GM12801 (cell line): ENCODE measurements around the gene GRIN3B.

Source experiments
- TF ChIP-seq, protein P1 (sequence below): IDR thresholded peaks from one replicate; pipeline ENCODE4 v1.5.1; 2011; ENCODE audit warnings: control low read depth; ENCODE audit not compliant: insufficient read length; ENCODE audit errors: extremely low read depth

The GRIN3B gene

DNA sequence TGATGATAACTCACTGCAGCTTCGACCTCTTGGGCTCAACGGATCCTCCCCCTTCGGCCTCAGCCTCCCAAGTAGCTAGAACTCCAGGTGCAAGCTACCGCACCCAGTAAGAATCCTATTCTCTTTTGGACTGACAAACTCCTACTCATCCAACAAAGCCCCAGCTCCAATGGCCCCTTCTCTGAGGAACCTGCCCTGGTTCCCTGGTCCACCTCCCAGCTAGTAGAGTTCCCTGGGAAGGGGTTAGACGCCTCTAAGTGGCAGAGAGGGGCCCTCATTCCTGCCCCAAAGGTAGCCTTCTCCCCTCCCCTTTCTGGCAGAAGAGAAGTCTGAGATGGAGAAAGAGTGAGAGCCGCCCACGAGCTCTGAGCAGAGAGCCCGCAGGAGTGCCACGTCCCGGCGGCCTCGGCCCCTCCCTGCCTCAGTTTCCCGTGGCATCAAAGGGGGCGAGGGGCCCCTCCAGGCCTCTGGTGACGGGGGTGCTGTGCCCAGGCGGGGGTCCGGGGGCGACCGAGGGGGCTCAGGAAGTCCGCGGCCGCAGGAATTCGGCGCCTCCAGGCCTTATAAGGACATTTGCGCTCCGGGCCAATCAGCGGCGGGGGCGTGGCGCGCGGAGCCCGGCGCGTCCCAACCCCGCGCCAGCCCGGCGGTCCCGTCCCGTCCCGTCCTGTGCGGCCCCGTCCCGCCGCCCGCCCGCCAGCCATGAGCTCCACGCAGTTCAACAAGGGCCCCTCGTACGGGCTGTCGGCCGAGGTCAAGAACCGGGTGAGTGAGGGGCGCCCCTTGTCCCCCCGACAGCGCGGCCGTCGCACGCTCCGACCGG, 26.0 kb downstream of the GRIN3B start, which contains the start of gene CNN2:
TSS of gene CNN2 (plus strand) at position 649 of the 823 bp plus-strand sequence. CDS start at position 703, 54 bp downstream.
- TF ChIP-seq, protein P1, sequence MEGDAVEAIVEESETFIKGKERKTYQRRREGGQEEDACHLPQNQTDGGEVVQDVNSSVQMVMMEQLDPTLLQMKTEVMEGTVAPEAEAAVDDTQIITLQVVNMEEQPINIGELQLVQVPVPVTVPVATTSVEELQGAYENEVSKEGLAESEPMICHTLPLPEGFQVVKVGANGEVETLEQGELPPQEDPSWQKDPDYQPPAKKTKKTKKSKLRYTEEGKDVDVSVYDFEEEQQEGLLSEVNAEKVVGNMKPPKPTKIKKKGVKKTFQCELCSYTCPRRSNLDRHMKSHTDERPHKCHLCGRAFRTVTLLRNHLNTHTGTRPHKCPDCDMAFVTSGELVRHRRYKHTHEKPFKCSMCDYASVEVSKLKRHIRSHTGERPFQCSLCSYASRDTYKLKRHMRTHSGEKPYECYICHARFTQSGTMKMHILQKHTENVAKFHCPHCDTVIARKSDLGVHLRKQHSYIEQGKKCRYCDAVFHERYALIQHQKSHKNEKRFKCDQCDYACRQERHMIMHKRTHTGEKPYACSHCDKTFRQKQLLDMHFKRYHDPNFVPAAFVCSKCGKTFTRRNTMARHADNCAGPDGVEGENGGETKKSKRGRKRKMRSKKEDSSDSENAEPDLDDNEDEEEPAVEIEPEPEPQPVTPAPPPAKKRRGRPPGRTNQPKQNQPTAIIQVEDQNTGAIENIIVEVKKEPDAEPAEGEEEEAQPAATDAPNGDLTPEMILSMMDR = no peak

DNA sequence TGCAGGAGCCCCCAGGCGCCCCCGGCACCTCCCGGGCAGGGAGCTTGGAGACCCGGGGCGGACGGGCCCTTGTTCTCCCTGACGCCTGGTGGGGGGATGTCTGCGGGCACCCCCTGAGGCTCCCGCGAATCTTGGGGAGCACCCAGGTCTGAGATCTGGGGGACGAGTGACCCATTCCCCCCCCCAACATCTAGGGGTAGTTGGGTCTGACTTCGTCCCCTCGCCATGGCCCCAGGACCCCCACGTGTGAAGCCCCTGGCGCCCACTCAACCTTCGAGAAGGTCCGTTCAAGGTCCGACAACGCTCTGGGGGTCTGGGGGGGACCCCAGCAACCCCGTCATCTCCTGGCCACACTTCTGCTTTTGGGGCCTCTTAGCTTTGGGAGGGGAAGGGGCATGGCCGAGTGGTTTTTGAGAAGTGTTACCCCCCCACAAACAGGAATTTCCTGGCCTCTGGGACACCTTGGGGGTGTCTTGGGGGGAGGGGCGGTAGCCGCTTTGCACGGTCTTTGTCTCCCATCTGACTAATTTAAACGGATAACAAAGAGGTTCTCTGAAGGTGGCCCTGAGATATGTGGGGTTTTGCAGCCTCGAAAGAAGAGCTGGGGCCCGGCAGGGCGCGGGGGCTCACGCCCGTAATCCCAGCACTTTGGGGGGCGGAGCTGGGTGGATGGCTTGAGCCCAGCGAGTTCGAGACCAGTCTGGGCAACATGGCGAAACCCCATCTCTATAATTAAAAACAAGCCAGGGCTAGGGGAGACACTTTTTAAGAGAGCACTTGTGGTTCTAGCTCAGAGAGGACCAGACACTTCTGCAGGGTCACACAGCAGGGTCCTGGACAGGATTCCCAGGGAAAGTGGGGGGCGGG, 26.8 kb downstream of the GRIN3B start:
- TF ChIP-seq, protein P1 = no peak

DNA sequence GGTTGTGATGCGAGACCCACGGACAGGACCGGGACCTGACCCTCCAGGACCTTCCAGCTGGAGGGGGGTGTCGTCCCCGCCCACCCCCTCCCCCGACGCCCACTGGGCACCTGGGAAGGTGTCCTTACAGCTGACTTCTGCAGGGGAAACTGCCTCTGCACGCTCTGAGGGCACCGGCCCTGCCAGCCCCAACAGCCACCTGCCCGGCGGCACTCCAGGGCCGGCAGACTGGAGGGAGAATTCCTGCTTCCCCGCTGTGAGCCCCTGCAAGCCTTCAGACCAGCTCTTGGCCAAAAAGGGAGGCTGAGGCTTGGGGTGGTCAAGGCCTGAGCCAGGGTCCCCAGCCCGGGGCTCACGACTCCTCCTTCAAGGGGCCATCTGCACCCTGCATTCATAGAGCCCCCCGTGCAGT, 27.4 kb downstream of the GRIN3B start:
- TF ChIP-seq, protein P1 = no peak

DNA sequence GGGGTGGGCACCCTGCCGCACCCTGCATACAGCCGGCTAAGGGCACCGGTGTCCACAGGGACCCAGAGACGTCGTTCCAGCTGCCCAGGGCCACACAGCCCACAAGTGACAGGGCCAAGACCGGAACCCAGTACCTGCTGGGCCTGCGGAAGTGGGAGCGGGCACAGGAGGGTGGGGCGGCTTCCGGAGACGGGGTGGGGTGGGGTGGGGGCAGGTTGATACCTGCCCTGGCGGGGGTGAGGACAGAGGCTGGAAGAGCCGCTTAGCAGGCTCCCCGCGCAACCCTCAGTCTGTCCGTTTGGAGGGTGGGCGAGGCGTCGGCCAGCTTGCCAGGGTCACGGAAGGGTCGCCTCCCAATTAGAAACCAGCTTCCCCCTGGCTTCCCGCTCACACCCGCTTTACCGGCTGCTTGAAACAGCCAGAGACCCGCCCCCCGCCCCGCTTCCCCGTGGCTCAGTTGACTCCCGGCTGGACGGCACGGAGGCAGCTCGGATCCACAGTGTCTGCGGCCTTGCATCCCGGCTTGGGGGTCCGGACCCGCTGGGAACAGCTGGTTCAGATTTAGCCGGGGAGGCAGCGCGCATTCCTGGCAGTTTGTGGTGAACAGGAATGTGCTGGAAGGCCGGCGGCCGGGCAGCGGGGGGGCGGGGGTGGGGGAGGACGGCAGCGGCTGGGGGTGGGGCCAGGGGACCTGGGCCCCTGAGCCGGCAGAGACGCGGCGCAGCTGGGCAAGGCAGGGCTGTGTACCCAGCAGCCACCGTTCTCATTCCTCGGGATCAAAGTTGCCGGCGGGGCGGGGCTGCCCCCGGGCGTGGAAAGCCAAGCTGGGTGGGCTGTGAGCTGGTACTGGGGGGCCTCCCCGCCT, 28.1 kb downstream of the GRIN3B start:
- TF ChIP-seq, protein P1 = no peak

DNA sequence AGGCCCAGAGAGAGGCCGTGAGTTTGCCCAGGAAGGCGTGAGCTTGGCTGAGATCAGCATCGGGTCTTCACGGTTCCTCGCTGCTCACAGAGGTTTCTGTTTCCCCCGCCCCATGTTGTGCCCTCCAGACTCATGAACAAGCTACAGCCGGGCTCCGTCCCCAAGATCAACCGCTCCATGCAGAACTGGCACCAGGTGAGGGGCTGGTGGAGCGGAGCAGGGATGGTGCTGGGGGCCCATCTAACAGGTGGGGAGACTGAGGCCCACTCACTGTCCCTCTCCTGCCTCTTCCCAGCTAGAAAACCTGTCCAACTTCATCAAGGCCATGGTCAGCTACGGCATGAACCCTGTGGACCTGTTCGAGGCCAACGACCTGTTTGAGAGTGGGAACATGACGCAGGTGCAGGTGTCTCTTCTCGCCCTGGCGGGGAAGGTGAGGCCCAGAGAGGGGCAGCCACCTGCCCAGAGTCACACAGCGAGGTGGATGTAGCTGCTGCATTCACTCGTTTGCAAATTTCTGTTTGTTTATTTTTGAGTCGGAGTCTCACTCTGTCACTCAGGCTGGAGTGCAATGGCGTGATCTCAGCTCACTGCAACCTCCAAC, 32.1 kb downstream of the GRIN3B start:
- TF ChIP-seq, protein P1 = no peak

DNA sequence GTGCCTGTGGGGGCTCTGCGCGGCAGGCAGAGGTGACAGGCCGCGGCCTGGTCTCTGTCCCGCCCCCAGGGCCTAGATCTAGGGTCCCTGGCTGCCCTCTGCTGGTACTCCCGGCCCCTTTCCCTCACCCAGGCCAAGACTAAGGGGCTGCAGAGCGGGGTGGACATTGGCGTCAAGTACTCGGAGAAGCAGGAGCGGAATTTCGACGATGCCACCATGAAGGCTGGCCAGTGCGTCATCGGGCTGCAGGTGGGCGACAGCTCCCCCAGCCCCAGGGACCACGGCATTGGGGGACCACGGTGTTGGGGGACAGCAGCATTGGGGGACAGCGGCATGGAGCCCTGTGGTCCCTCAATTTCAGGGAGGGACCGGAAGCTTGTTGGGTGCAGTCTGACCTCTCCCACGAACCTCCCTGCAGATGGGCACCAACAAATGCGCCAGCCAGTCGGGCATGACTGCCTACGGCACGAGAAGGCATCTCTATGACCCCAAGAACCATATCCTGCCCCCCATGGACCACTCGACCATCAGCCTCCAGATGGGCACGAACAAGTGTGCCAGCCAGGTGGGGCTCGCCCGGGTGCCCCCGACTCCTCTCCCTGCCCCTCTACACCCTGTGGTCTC, 35.9 kb downstream of the GRIN3B start:
- TF ChIP-seq, protein P1 = no peak
